ENCODE measurements around the gene CASD1. TPM values are rescaled to one million over a fixed set of nuclear protein-coding genes. Genes with fewer than 3 reads are reported as not detected.

CASD1 gene
- total RNA-seq, 4 donors from 2014 or later, result 21.7 to 73.7 (median 63.3) TPM

GRCh38 chr7:94567396-94567795 is 57.8 kb downstream of the CASD1 start:
- TF ChIP-seq EP300 (IDR thresholded peaks at IDR 0.05; ENCODE audit: low read depth) (no peak), CTCF (IDR thresholded peaks at IDR 0.05) (no peak), POLR2AphosphoS5 (IDR thresholded peaks at IDR 0.05) (no peak), POLR2A (IDR thresholded peaks at IDR 0.05) (no peak)
- peaks cover 0 to under 1% of the 10 kb centered on the region in 2 donors for H3K9me3 ChIP-seq
- H3K36me3 ChIP-seq, result no peaks in the 10 kb centered on the region
- intact Hi-C loops (cut with DNase I; ENCODE audit: low total_unique reads), result no loop called here
- in situ Hi-C loops (cut with MboI; ENCODE audit: low pct_ligation_motif_present in 1 of 4, low pct_unique_long_range_greater_than_20kb in 1 of 4, low sequenced_read_pairs in 3 of 4), result no loop called here
- H3K27ac ChIP-seq, result no peak overlapping the region
- no peaks in the 10 kb centered on the region for H3K4me1 ChIP-seq
- no peaks in the 10 kb centered on the region for H3K27me3 ChIP-seq
- H3K4me3 ChIP-seq, result no peak overlapping the region
- DNase-seq, result no peak

DNA sequence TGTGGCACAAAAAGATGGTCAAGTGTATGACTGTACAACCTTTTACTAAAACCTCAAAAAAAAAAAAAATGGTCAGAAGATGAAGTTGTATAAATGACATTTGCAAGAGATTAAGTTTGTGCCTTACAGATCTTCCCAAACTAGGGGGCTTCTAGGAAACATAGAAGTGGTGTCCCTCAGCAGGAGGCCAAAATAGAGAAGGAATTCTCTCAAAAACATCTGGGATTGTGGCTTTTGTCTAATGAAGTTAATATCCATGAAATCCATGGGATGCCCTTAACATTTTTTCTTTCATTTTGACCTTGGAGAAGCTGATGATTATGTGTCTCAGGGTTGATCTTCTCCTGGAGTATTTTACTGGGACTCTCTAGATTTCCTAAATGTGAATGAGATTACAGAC is 62.2 kb downstream of the CASD1 start:
- TF ChIP-seq CTCF (IDR thresholded peaks at IDR 0.05) (no peak), POLR2AphosphoS5 (IDR thresholded peaks at IDR 0.05) (no peak), EP300 (IDR thresholded peaks at IDR 0.05; ENCODE audit: low read depth) (no peak), POLR2A (IDR thresholded peaks at IDR 0.05) (no peak)
- no peak overlapping the region for H3K4me3 ChIP-seq
- DNase-seq, result no peak
- peaks cover 17 to 27% of the 10 kb centered on the region in 2 donors for H3K9me3 ChIP-seq
- H3K4me1 ChIP-seq, result no peaks in the 10 kb centered on the region
- H3K36me3 ChIP-seq, result peaks cover 0 to 14% (median 6%) of the 10 kb centered on the region in 4 donors
- H3K27ac ChIP-seq, result no peak overlapping the region
- in situ Hi-C loops (cut with MboI; ENCODE audit: low pct_ligation_motif_present in 1 of 4, low pct_unique_long_range_greater_than_20kb in 1 of 4, low sequenced_read_pairs in 3 of 4), result no loop called here
- intact Hi-C loops (cut with DNase I; ENCODE audit: low total_unique reads), result no loop called here
- no peaks in the 10 kb centered on the region for H3K27me3 ChIP-seq

DNA sequence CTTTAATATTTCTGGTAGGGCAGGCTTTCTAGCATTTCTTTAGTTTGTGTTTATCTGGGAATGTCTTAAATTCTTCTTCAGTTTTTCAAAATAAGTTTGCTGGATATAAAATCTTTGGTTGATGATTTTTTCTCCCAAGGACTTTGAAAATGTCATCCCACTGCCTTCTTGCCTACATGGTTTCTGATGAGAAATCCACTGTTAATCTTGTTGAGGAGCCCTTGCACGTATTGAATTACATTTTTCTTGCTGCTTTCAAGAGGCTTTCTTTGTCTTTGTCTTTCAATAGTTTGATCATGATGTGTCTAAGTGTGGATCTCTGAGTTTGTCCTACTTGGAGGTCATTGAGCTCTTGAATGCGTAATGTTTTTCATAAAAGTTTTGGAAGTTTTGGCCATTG is 66.0 kb downstream of the CASD1 start:
- no peak for DNase-seq
- H3K36me3 ChIP-seq, result peaks cover 0 to 14% (median 6%) of the 10 kb centered on the region in 4 donors
- no peak overlapping the region for H3K27ac ChIP-seq
- no peak overlapping the region for H3K4me3 ChIP-seq
- no peaks in the 10 kb centered on the region for H3K27me3 ChIP-seq
- TF ChIP-seq POLR2AphosphoS5 (IDR thresholded peaks at IDR 0.05) (no peak), POLR2A (IDR thresholded peaks at IDR 0.05) (no peak), EP300 (IDR thresholded peaks at IDR 0.05; ENCODE audit: low read depth) (no peak), CTCF (IDR thresholded peaks at IDR 0.05) (no peak)
- in situ Hi-C loops (cut with MboI; ENCODE audit: low pct_ligation_motif_present in 1 of 4, low pct_unique_long_range_greater_than_20kb in 1 of 4, low sequenced_read_pairs in 3 of 4), result no loop called here
- peaks cover 17 to 27% of the 10 kb centered on the region in 2 donors for H3K9me3 ChIP-seq
- intact Hi-C loops (cut with DNase I; ENCODE audit: low total_unique reads), result no loop called here
- 97 to 100% methylated on average over 2 of the region's 2 CpGs for WGBS, 2 donors (ENCODE audit: low coverage in 1 of 2)
- H3K4me1 ChIP-seq, result no peaks in the 10 kb centered on the region

- TF ChIP-seq CTCF (IDR thresholded peaks at IDR 0.05) (no peak), POLR2A (IDR thresholded peaks at IDR 0.05) (no peak), POLR2AphosphoS5 (IDR thresholded peaks at IDR 0.05) (no peak), EP300 (IDR thresholded peaks at IDR 0.05; ENCODE audit: low read depth) (no peak)
- Histone ChIP-seq H3K27ac (no peak overlapping the region), H3K4me1 (no peaks in the 10 kb centered on the region), H3K4me3 (no peak overlapping the region), H3K9me3 (peaks cover 17 to 27% of the 10 kb centered on the region in 2 donors), H3K27me3 (no peaks in the 10 kb centered on the region), H3K36me3 (peaks cover 0 to 14% (median 6%) of the 10 kb centered on the region in 4 donors)
- in situ Hi-C loops (cut with MboI; ENCODE audit: low pct_ligation_motif_present in 1 of 4, low pct_unique_long_range_greater_than_20kb in 1 of 4, low sequenced_read_pairs in 3 of 4) (no loop called here), intact Hi-C loops (cut with DNase I; ENCODE audit: low total_unique reads) (no loop called here)
- WGBS, 2 donors (ENCODE audit: low coverage in 1 of 2), result 64% methylated on average over 2 of the region's 2 CpGs; no CpG with 5 or more reads in 1 of the 2 donors
- no peak for DNase-seq
Measured at GRCh38 chr7:94576316-94576715, 66.7 kb downstream of the CASD1 start.

Measured in transverse colon (tissue), 4 donors.